Fibroblast of lung (primary cell): ENCODE measurements around the gene PTK7.

Source experiments
- CTCF ChIP-seq, 2 donors: IDR thresholded peaks in 1 of 2; conservative IDR thresholded peaks in 1 of 2; 1 replicate in 1 of 2; 2 replicates in 1 of 2; pipeline ENCODE4 v1.5.1; 2011 to 2012; ENCODE audit warnings: low read length in 2 of 2, control low read depth in 1 of 2, inconsistent platforms in 1 of 2, low read depth in 1 of 2, mild to moderate bottlenecking in 1 of 2
- EZH2 ChIP-seq: IDR thresholded peaks from 2 replicates; pipeline ENCODE4 v1.5.1; 2012; ENCODE audit warnings: low read length, control low read depth, mild to moderate bottlenecking; ENCODE audit errors: missing control alignments

DNA sequence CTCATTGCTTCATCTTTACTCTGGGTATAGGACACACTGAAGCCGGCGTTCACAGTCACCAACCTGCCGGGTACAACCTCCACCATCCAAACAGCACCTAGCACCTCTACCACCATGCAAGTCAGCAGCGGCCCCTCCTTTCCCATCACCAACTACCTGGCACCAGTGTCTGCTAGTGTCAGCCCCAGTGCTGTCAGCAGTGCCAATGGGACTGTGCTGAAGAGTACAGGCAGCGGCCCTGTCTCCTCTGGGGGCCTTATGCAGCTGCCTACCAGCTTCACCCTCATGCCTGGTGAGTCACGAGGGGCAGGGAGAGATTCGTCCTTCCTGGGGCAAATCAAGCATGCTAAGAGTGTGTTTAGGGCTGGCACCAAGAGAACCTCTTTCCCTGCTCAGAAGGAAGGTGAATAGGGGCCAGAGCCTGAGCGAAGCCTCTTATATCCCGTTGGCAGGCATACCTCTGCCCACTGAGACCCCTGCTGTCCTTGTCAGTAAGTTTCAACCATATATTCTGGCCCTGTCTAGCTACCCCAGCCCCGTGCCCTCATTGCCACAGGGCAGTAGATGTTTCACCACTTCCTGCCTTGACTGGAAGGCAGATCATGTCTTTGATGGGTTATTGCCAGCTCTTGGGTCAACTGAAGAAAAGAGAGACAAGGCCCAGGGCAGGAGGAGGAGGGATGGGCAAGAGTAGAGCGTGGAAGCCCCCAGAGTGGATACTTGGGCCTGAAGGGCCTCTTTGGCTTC, 99.7 kb downstream of the PTK7 start:
- TF ChIP-seq CTCF (conservative IDR thresholded peaks at IDR 0.05 in 1 of 2, IDR thresholded peaks at IDR 0.05 in 1 of 2; ENCODE audit: low read depth in 1 of 2, low read length in 2 of 2) (no peak), EZH2 (no peak)
